ENCODE measurements around the gene ZNF3. TPM values are rescaled to one million over a fixed set of nuclear protein-coding genes. Genes with fewer than 3 reads are reported as not detected.

ZNF3 gene
- total and polyA plus RNA-seq, 2 experiments from 2014 or later, result 23.4 to 48.9 TPM

DNA sequence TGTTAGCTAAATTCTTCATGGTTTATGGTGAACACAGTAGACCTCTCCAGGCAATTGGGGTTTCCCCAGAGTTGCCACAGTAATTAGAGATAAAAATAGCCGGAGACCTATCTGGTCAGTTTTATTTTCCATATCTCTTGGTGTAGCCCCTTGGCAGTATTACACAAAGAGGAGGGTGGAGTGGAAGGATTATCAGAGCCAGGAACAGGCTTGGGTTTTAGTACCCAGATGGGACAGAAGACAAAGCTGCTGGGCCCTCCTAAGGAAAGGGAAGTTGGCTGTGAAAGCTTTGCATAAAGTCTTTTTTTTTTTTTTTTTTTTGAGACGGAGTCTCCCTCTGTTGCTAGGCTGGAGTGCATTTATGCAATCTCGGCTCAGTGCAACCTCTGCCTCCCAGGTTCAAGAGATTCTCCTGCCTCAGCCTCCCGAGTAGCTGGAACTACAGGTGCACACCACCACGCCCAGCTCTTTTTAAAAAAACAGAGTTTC, 22.2 kb downstream of the ZNF3 start (continued):
- TF ChIP-seq, protein P1, sequence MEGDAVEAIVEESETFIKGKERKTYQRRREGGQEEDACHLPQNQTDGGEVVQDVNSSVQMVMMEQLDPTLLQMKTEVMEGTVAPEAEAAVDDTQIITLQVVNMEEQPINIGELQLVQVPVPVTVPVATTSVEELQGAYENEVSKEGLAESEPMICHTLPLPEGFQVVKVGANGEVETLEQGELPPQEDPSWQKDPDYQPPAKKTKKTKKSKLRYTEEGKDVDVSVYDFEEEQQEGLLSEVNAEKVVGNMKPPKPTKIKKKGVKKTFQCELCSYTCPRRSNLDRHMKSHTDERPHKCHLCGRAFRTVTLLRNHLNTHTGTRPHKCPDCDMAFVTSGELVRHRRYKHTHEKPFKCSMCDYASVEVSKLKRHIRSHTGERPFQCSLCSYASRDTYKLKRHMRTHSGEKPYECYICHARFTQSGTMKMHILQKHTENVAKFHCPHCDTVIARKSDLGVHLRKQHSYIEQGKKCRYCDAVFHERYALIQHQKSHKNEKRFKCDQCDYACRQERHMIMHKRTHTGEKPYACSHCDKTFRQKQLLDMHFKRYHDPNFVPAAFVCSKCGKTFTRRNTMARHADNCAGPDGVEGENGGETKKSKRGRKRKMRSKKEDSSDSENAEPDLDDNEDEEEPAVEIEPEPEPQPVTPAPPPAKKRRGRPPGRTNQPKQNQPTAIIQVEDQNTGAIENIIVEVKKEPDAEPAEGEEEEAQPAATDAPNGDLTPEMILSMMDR (conservative IDR thresholded peaks at IDR 0.05; ENCODE audit: low read depth in 2 of 2), result no peak
- TF ChIP-seq POLR2AphosphoS5 (IDR thresholded peaks at IDR 0.05; ENCODE audit: low read depth) (no peak), ZNF331 (CRISPR knock-in tag; IDR thresholded peaks at IDR 0.05; ENCODE audit: low read depth) (no peak), ZNF462 (CRISPR knock-in tag; IDR thresholded peaks at IDR 0.05) (no peak)
- TF ChIP-seq, protein P2, sequence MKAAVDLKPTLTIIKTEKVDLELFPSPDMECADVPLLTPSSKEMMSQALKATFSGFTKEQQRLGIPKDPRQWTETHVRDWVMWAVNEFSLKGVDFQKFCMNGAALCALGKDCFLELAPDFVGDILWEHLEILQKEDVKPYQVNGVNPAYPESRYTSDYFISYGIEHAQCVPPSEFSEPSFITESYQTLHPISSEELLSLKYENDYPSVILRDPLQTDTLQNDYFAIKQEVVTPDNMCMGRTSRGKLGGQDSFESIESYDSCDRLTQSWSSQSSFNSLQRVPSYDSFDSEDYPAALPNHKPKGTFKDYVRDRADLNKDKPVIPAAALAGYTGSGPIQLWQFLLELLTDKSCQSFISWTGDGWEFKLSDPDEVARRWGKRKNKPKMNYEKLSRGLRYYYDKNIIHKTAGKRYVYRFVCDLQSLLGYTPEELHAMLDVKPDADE (IDR thresholded peaks at IDR 0.05), result no peak

DNA sequence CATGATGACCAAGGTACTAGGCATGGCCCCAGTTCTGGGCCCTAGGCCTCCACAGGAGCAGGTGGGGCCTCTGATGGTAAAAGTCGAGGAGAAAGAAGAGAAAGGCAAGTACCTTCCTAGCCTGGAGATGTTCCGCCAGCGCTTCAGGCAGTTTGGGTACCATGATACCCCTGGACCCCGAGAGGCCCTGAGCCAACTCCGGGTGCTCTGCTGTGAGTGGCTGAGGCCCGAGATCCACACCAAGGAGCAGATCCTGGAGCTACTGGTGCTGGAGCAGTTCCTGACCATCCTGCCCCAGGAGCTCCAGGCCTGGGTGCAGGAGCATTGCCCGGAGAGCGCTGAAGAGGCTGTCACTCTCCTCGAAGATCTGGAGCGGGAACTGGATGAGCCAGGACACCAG, 24.5 kb downstream of the ZNF3 start:
- no peak overlapping the region for H3K27ac ChIP-seq (ENCODE audit: low read depth)
- no peaks in the 10 kb centered on the region for H3K4me1 ChIP-seq (ENCODE audit: insufficient read depth)
- H3F3A ChIP-seq (replicated peaks; ENCODE audit: low read depth), result 0 out of 2 replicates have a peak, but pooled peaks cover 2% of the 10 kb centered on the region
- no peak overlapping the region for H3K4me3 ChIP-seq
- H3K9me2 ChIP-seq (ENCODE audit: insufficient read depth), result no peaks in the 10 kb centered on the region
- Mint-ChIP-seq H3K4me3 (no peak overlapping the region), H3K4me1 (no peaks in the 10 kb centered on the region), H3K9me3 (no peaks in the 10 kb centered on the region), H3K27me3 (ENCODE audit: insufficient read depth, low read depth, poor library complexity) (peaks cover 4% of the 10 kb centered on the region), H3K36me3 (ENCODE audit: low read depth) (peaks cover 58% of the 10 kb centered on the region), H3K27ac (no peak overlapping the region)
- H4K20me1 ChIP-seq (replicated peaks; ENCODE audit: insufficient read depth), result 0 out of 2 replicates have a peak, but pooled peaks cover 6% of the 10 kb centered on the region
- peaks cover 27% of the 10 kb centered on the region for H3K36me3 ChIP-seq (ENCODE audit: insufficient read depth)
- no peaks in the 10 kb centered on the region for H3K27me3 ChIP-seq (ENCODE audit: insufficient read depth)
- H3K79me2 ChIP-seq (replicated peaks; ENCODE audit: insufficient read depth), result peaks cover 14% of the 10 kb centered on the region
- no peak overlapping the region for H3K4me2 ChIP-seq
- DNase-seq (ENCODE audit: low spot score) (no peak), ATAC-seq (no peak)
- H2AFZ ChIP-seq, result no peak overlapping the region
- TF ChIP-seq, protein P2 (IDR thresholded peaks at IDR 0.05), result no peak
- no peak for TF ChIP-seq ZNF331 (CRISPR knock-in tag; IDR thresholded peaks at IDR 0.05; ENCODE audit: low read depth)
- TF ChIP-seq, protein P3, sequence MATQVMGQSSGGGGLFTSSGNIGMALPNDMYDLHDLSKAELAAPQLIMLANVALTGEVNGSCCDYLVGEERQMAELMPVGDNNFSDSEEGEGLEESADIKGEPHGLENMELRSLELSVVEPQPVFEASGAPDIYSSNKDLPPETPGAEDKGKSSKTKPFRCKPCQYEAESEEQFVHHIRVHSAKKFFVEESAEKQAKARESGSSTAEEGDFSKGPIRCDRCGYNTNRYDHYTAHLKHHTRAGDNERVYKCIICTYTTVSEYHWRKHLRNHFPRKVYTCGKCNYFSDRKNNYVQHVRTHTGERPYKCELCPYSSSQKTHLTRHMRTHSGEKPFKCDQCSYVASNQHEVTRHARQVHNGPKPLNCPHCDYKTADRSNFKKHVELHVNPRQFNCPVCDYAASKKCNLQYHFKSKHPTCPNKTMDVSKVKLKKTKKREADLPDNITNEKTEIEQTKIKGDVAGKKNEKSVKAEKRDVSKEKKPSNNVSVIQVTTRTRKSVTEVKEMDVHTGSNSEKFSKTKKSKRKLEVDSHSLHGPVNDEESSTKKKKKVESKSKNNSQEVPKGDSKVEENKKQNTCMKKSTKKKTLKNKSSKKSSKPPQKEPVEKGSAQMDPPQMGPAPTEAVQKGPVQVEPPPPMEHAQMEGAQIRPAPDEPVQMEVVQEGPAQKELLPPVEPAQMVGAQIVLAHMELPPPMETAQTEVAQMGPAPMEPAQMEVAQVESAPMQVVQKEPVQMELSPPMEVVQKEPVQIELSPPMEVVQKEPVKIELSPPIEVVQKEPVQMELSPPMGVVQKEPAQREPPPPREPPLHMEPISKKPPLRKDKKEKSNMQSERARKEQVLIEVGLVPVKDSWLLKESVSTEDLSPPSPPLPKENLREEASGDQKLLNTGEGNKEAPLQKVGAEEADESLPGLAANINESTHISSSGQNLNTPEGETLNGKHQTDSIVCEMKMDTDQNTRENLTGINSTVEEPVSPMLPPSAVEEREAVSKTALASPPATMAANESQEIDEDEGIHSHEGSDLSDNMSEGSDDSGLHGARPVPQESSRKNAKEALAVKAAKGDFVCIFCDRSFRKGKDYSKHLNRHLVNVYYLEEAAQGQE (IDR thresholded peaks at IDR 0.05; ENCODE audit: unreplicated experiment), result no peak
- TF ChIP-seq EZH2 (IDR thresholded peaks at IDR 0.05; ENCODE audit: low read depth, unreplicated experiment), result no peak
- no peak for TF ChIP-seq NANOG (IDR thresholded peaks at IDR 0.05; ENCODE audit: borderline replicate concordance)
- no peak for TF ChIP-seq EZH2phosphoT487 (IDR thresholded peaks at IDR 0.05; ENCODE audit: unreplicated experiment)
- no peak for TF ChIP-seq POLR2AphosphoS5 (IDR thresholded peaks at IDR 0.05; ENCODE audit: low read depth)
- no peak for TF ChIP-seq ZNF114 (CRISPR knock-in tag; IDR thresholded peaks at IDR 0.05)
- TF ChIP-seq STAT1 (IDR thresholded peaks at IDR 0.05; ENCODE audit: unreplicated experiment), result no peak
